HL-60 (cell line): ENCODE measurements around the gene HHLA2.

Source experiments
- CTCF ChIP-seq: IDR thresholded peaks from one replicate; pipeline ENCODE4 v1.5.1; 2011; ENCODE audit warnings: low read length, control low read depth, inconsistent platforms; ENCODE audit not compliant: insufficient read depth
- GABPA ChIP-seq: IDR thresholded peaks from 2 replicates; pipeline ENCODE4 v1.6.1; 2012; ENCODE audit warnings: low read depth
- POLR2AphosphoS5 ChIP-seq: IDR thresholded peaks from 2 replicates; pipeline ENCODE4 v1.6.1; 2012; ENCODE audit warnings: low read depth
- REST ChIP-seq: IDR thresholded peaks from 2 replicates; pipeline ENCODE4 v1.6.1; 2012; ENCODE audit warnings: low read depth; ENCODE audit not compliant: insufficient replicate concordance

- TF ChIP-seq CTCF: no peak
- no peak for TF ChIP-seq GABPA
- TF ChIP-seq POLR2AphosphoS5: no peak
- TF ChIP-seq REST: no peak
Measured at GRCh38 chr3:108329508-108329907, 33.2 kb downstream of the HHLA2 start.
